ENCODE data around the gene SGPL1.

The SGPL1 gene

GRCh38 chr10:70777063-70777875, 38.5 kb upstream of the SGPL1 start:
- H3K4me3 ChIP-seq (ENCODE audit: low read depth, low read length), result no peak overlapping the region
- DNase-seq (ENCODE audit: low read depth), result no peak
- TF ChIP-seq CTCF (IDR thresholded peaks at IDR 0.05; ENCODE audit: insufficient read depth, low read depth, low read length, missing control alignments), result no peak

- TF ChIP-seq CTCF (IDR thresholded peaks at IDR 0.05; ENCODE audit: insufficient read depth, low read depth, low read length, missing control alignments), result no peak
- DNase-seq (ENCODE audit: low read depth), result no peak
These were observed 37.4 kb upstream of the SGPL1 start for GRCh38 chr10:70778267-70778924.

GRCh38 chr10:70779088-70779487, 36.7 kb upstream of the SGPL1 start:
- no peak for TF ChIP-seq CTCF (IDR thresholded peaks at IDR 0.05; ENCODE audit: insufficient read depth, low read depth, low read length, missing control alignments)
- no peak overlapping the region for H3K4me3 ChIP-seq (ENCODE audit: low read depth, low read length)
- no peak for DNase-seq (ENCODE audit: low read depth)

More at GRCh38 chr10:70778267-70778924, 37.4 kb upstream of the SGPL1 start:
- no peak overlapping the region for H3K4me3 ChIP-seq (ENCODE audit: low read depth, low read length)

GRCh38 chr10:70779511-70780369, 36.0 kb upstream of the SGPL1 start:
- H3K4me3 ChIP-seq (ENCODE audit: low read depth, low read length), result no peak overlapping the region
- DNase-seq (ENCODE audit: low read depth), result no peak
- no peak for TF ChIP-seq CTCF (IDR thresholded peaks at IDR 0.05; ENCODE audit: insufficient read depth, low read depth, low read length, missing control alignments)

GRCh38 chr10:70780370-70780760, 35.4 kb upstream of the SGPL1 start:
- DNase-seq (ENCODE audit: low read depth), result no peak
- TF ChIP-seq CTCF (IDR thresholded peaks at IDR 0.05; ENCODE audit: insufficient read depth, low read depth, low read length, missing control alignments), result no peak
- H3K4me3 ChIP-seq (ENCODE audit: low read depth, low read length), result no peak overlapping the region

- TF ChIP-seq CTCF (IDR thresholded peaks at IDR 0.05; ENCODE audit: insufficient read depth, low read depth, low read length, missing control alignments), result no peak
- DNase-seq (ENCODE audit: low read depth), result no peak
These were observed 35.0 kb upstream of the SGPL1 start for GRCh38 chr10:70780772-70781171.

More at GRCh38 chr10:70780772-70781171, 35.0 kb upstream of the SGPL1 start:
- H3K4me3 ChIP-seq (ENCODE audit: low read depth, low read length), result no peak overlapping the region
